OCI-LY3 (cell line): ENCODE data around the gene BRSK2.

Experiments
- H2AFZ ChIP-seq: fragments of 200-600, 300-600 bp; shearing (Covaris generic); 2 replicates; pipeline ENCODE4 v1.6.0; 2014; ENCODE audit warnings: antibody characterized with exemption, low read depth, low read length
- H3K27ac ChIP-seq: fragments of 200-600, 300-600 bp; sonication (generic); 2 replicates; pipeline ENCODE4 v1.5.1; 2014; ENCODE audit warnings: mild to moderate bottlenecking, low read length, moderate library complexity, mixed read lengths
- H3K27me3 ChIP-seq: fragments of 200-600, 300-600 bp; sonication (generic); 2 replicates; pipeline ENCODE4 v1.6.1; 2014; ENCODE audit warnings: low read depth, low read length, mixed read lengths
- H3K36me3 ChIP-seq: fragments of 200-600, 300-600 bp; sonication (generic); replicated peaks from 2 replicates; pipeline ENCODE3; 2014; ENCODE audit warnings: low read depth, low read length, mixed read lengths
- H3K4me1 ChIP-seq: fragments of 300-600, 200-600 bp; sonication (generic); 2 replicates; pipeline ENCODE4 v1.6.1; 2014; ENCODE audit warnings: low read length, mixed read lengths
- H3K4me2 ChIP-seq: fragments of 200-600, 300-600 bp; sonication (generic); 2 replicates; pipeline ENCODE4 v1.6.1; 2014; ENCODE audit warnings: low read length, mixed read lengths
- H3K4me3 ChIP-seq: fragments of 300-600, 200-600 bp; sonication (generic); 2 replicates; pipeline ENCODE4 v1.5.1; 2014; ENCODE audit warnings: antibody characterized with exemption, mild to moderate bottlenecking, low read length, moderate library complexity
- H3K79me2 ChIP-seq: fragments of 300-600, 200-600 bp; shearing (Covaris generic); 2 replicates; pipeline ENCODE4 v1.6.1; 2014; ENCODE audit warnings: mild to moderate bottlenecking, low read length, mixed read lengths
- H3K9ac ChIP-seq: fragments of 300-600, 200-600 bp; shearing (Covaris generic); 2 replicates; pipeline ENCODE4 v1.6.0; 2014; ENCODE audit warnings: mild to moderate bottlenecking, low read length, moderate library complexity
- H3K9me3 ChIP-seq: fragments of 200-600, 300-600 bp; shearing (Covaris generic); 2 replicates; pipeline ENCODE4 v1.6.1; 2014; ENCODE audit warnings: low read length, mixed read lengths; ENCODE audit not compliant: insufficient read depth
- H4K20me1 ChIP-seq: fragments of 200-600, 300-600 bp; sonication (generic); 2 replicates; pipeline ENCODE4 v1.6.1; 2016; ENCODE audit warnings: low read length, mixed read lengths; ENCODE audit not compliant: insufficient read depth
- EZH2phosphoT487 ChIP-seq: fragments of 200-600 bp; shearing (Covaris generic); IDR thresholded peaks from 2 replicates; pipeline ENCODE4 v1.6.1; 2018; ENCODE audit warnings: antibody characterized with exemption, mixed run types, low read depth
- TF ChIP-seq, protein P1 (sequence below): fragments of 200-600, 300-600 bp; sonication (generic); IDR thresholded peaks from 2 replicates; pipeline ENCODE4 v1.5.1; 2014; ENCODE audit warnings: antibody characterized with exemption, low read length, low read depth

BRSK2 gene

DNA sequence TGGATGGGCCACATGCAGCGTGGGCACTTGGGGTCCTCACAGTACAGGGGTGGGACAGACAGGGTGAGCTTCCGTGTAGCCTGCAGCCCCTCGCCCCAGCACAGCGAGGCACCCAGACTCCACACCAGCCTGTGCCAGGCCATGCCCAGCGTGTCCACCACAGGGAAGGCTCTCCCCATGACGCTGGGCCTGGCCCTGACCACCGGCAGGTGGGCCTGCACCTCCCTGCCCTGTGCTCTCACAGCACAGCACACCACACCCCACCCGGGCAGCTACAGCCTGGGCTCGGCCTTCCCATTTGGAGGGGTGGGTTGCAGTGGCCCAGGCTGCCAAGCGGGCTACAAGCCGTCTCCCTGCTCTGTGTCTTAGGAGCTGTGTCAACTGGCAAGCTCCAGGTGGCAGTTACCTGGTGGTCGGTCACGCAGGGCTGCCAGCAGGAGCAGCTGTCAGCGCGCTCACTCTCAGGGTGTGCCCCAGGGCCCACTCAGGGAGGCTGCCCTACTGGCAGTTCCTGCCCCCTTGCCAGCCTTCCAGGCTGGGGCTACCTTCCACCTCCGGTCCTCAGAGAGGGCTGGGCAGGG, 92.2 kb downstream of the BRSK2 start:
- Histone ChIP-seq H3K27ac (no peak overlapping the region), H3K79me2 (no peaks in the 10 kb centered on the region), H3K4me2 (no peak overlapping the region), H3K36me3 (no peaks in the 10 kb centered on the region), H3K4me3 (no peak overlapping the region), H2AFZ (no peak overlapping the region), H3K27me3 (no peaks in the 10 kb centered on the region), H3K9me3 (no peaks in the 10 kb centered on the region), H4K20me1 (peaks cover 30% of the 10 kb centered on the region), H3K9ac (no peak overlapping the region), H3K4me1 (0 out of 2 replicates have a peak, but pooled peaks cover 4% of the 10 kb centered on the region)
- no peak for TF ChIP-seq EZH2phosphoT487

DNA sequence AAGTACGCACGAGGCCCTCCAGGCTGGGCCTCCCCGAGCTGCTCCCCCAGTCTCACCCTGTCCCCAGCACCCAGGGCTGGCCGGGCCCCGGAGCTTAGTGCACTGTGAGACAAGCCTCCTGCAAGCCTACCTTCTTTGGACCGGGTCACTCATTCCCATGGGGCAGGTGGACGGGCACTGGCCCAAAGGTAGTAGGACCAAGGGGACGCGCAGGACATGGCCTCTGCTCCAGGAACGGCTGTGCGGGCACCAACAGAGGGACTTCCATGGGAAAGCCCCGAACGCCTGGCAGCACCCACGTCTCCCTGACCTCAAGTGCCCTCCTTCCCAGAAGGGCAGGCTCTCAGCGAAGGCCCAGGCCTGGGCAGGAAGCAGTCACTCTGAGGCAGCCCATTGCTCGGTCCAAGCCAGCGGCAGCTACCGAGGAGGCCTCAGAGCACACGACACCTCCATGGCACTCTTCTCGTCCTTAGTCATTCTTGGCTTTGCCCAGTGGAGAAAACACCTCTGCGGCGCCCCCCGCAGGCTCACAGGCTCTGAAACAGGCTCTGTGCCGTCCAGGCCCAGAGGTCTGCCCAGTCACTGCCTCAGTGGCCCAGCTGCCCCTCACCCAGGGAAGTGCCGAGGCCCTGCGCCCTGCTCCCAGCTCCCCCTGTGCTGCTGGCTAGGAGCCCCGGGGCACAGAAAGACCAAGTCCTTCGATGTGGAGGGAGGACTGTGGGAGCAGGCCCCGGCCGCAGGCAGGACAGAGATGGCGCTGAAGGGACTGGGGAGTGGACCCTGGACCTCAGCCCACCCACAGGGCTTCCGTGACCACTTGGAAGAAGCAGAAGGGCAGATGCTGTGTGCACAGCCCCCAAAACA, 93.1 kb downstream of the BRSK2 start:
- TF ChIP-seq, protein P1, sequence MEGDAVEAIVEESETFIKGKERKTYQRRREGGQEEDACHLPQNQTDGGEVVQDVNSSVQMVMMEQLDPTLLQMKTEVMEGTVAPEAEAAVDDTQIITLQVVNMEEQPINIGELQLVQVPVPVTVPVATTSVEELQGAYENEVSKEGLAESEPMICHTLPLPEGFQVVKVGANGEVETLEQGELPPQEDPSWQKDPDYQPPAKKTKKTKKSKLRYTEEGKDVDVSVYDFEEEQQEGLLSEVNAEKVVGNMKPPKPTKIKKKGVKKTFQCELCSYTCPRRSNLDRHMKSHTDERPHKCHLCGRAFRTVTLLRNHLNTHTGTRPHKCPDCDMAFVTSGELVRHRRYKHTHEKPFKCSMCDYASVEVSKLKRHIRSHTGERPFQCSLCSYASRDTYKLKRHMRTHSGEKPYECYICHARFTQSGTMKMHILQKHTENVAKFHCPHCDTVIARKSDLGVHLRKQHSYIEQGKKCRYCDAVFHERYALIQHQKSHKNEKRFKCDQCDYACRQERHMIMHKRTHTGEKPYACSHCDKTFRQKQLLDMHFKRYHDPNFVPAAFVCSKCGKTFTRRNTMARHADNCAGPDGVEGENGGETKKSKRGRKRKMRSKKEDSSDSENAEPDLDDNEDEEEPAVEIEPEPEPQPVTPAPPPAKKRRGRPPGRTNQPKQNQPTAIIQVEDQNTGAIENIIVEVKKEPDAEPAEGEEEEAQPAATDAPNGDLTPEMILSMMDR = peak; percentile 23
- no peak for TF ChIP-seq EZH2phosphoT487
- no peak overlapping the region for H3K27ac ChIP-seq
- H3K27me3 ChIP-seq = no peaks in the 10 kb centered on the region
- H4K20me1 ChIP-seq = peaks cover 38% of the 10 kb centered on the region
- H3K9me3 ChIP-seq = no peaks in the 10 kb centered on the region
- H2AFZ ChIP-seq = no peak overlapping the region
- H3K4me2 ChIP-seq = no peak overlapping the region
- 0 out of 2 replicates have a peak, but pooled peaks cover 4% of the 10 kb centered on the region for H3K4me1 ChIP-seq
- no peak overlapping the region for H3K4me3 ChIP-seq
- H3K79me2 ChIP-seq = peaks cover 3% of the 10 kb centered on the region; the same call in 1 of the 2 replicates
- no peak overlapping the region for H3K9ac ChIP-seq
- H3K36me3 ChIP-seq = no peaks in the 10 kb centered on the region

DNA sequence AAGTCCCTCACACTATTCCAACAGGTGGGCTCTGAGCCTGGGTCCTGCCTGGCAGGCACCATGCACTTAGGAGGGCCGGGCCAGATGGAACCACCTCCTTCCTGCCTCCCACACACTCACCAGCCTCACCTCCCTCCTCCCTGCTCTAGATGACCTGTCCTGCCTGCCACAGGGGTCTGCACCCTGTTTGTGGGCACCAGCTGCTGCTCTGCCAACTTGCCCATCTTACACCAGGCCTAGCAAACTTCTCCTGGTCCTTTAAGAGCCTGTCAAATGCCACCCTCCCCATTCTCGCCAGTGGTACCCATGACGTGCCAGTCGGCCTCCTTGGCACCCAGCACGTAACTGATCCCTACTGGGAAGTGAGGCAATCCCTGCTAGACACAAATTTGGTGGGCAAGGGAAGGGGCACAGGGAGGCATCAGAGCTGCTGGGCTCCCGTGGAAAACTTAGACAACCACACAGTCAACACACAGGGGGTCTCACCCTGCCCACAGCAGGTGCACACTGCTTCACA, 93.8 kb downstream of the BRSK2 start:
- Histone ChIP-seq H4K20me1 (peaks cover 43% of the 10 kb centered on the region), H2AFZ (no peak overlapping the region), H3K27ac (no peak overlapping the region), H3K36me3 (no peaks in the 10 kb centered on the region), H3K79me2 (peaks cover 3% of the 10 kb centered on the region; the same call in 1 of the 2 replicates), H3K4me2 (no peak overlapping the region), H3K4me3 (no peak overlapping the region), H3K27me3 (no peaks in the 10 kb centered on the region), H3K4me1 (0 out of 2 replicates have a peak, but pooled peaks cover 4% of the 10 kb centered on the region), H3K9me3 (no peaks in the 10 kb centered on the region), H3K9ac (no peak overlapping the region)
- TF ChIP-seq, protein P1 = no peak
- TF ChIP-seq EZH2phosphoT487 = no peak

DNA sequence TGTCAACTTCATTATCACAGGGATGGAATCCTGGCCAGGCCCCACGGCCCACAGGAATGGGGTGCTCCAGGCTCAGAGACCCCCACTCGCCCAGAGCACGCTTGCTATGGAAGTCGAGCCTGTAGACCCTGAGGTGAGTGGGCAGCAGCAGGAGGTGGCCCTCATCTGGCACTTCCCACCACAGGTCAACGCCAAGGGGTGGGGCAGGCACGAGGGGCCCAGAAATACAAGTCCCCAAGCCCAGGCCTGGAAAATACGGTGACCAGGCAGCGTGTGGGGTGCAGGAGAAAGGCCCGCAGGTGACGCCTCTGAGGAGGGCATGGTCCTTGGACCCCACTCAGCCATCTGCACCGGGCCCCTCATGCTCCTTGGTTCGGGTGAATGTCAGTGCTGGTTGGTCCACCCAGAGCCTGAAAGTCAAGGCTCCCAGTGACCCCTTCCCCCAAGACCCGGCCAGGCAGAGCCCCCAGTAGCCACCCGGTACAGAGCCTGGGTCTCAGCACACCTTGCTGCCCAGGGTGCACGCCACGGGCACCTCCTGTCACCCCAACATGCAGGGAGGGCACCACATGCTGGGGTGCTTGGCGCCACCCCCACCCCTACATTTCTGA, 94.4 kb downstream of the BRSK2 start:
- Histone ChIP-seq H3K79me2 (peaks cover 3% of the 10 kb centered on the region; the same call in 1 of the 2 replicates), H3K36me3 (no peaks in the 10 kb centered on the region), H4K20me1 (peaks cover 47% of the 10 kb centered on the region), H3K4me2 (no peak overlapping the region), H3K27me3 (no peaks in the 10 kb centered on the region), H3K9ac (no peak overlapping the region), H3K27ac (no peak overlapping the region), H3K4me1 (0 out of 2 replicates have a peak, but pooled peaks cover 4% of the 10 kb centered on the region), H2AFZ (no peak overlapping the region), H3K9me3 (no peaks in the 10 kb centered on the region), H3K4me3 (no peak overlapping the region)
- TF ChIP-seq EZH2phosphoT487 = no peak
- TF ChIP-seq, protein P1 = no peak
